ENCODE results near the gene MGAT3. TPM values are rescaled to one million over a fixed set of nuclear protein-coding genes. Genes with fewer than 3 reads are reported as not detected.

The MGAT3 gene
- polyA plus RNA-seq, 1 of the 3 experiments (the other 2 are of a cell fraction): 0.16 TPM

- H2AFZ ChIP-seq (ENCODE audit: low read depth): no peak overlapping the region
- H3F3A ChIP-seq (replicated peaks; ENCODE audit: insufficient read depth): no peaks in the 10 kb centered on the region
- H3K79me2 ChIP-seq (ENCODE audit: insufficient read depth): peaks cover 21% of the 10 kb centered on the region
- CTCF ChIA-PET: interaction anchor here (0.9 to 4.7 kb wide), 4 partner anchors 16 to 131 kb away, joined by 3 to 36 read pairs (median 10); partner anchors contain the start of gene TAB1
- peaks cover 0 to 5% of the 10 kb centered on the region in 2 experiments for H3K36me3 ChIP-seq (replicated peaks in 1 of 2; ENCODE audit: control insufficient read depth in 1 of 2, insufficient read depth in 2 of 2, low read length in 1 of 2)
- no peaks in the 10 kb centered on the region for H3K9me2 ChIP-seq
- peaks cover 17% of the 10 kb centered on the region for H4K20me1 ChIP-seq (ENCODE audit: insufficient read depth)
- H3K4me3 ChIP-seq (ENCODE audit: low read depth in 2 of 2, low read length in 1 of 2): no peak overlapping the region
- POLR2A ChIA-PET: no interaction called here
- H3K4me2 ChIP-seq: peak overlapping the region; percentile 81
- H3K27me3 ChIP-seq (ENCODE audit: insufficient read depth): no peaks in the 10 kb centered on the region
- peak; percentile 45 for DNase-seq
- no peak overlapping the region; a peak in 1 of 4 replicates for H3K27ac ChIP-seq (ENCODE audit: low read depth in 2 of 2, low read length in 1 of 2)
- 35% methylated on average over 6 of the region's 9 CpGs for WGBS (ENCODE audit: low lambda C conversion rate)
- H3K9ac ChIP-seq: no peak overlapping the region
- H3K4me1 ChIP-seq (ENCODE audit: control insufficient read depth in 1 of 2, insufficient read depth in 2 of 2, low read depth in 1 of 2, low read length in 1 of 2): peaks cover 4 to 24% of the 10 kb centered on the region in 2 experiments; a peak in 2 of 4 replicates
- H3K9me3 ChIP-seq: no peaks in the 10 kb centered on the region
- TF ChIP-seq EP300 (IDR thresholded peaks at IDR 0.05; ENCODE audit: borderline replicate concordance in 1 of 2, low read depth in 1 of 2, low read length in 1 of 2) (no peak), NFIC (IDR thresholded peaks at IDR 0.05; ENCODE audit: borderline replicate concordance) (no peak), RXRA (IDR thresholded peaks at IDR 0.05; ENCODE audit: borderline replicate concordance, low read depth) (no peak), USF2 (IDR thresholded peaks at IDR 0.05; ENCODE audit: borderline replicate concordance, low read depth, low read length) (no peak), USF1 (IDR thresholded peaks at IDR 0.05; ENCODE audit: borderline replicate concordance, low read depth) (no peak), JUND (IDR thresholded peaks at IDR 0.05) (no peak), GABPA (IDR thresholded peaks at IDR 0.05; ENCODE audit: low read depth) (no peak), EZH2phosphoT487 (IDR thresholded peaks at IDR 0.05; ENCODE audit: borderline replicate concordance, low read depth) (no peak), RCOR1 (IDR thresholded peaks at IDR 0.05; ENCODE audit: low read length) (no peak), TAF1 (IDR thresholded peaks at IDR 0.05; ENCODE audit: borderline replicate concordance, low read depth, low read length) (no peak), SIN3A (IDR thresholded peaks at IDR 0.05; ENCODE audit: borderline replicate concordance, low read depth, low read length) (no peak), IRF3 (IDR thresholded peaks at IDR 0.05; ENCODE audit: low read depth, low read length) (no peak), SMC3 (IDR thresholded peaks at IDR 0.05; ENCODE audit: low read depth, low read length) (no peak)
Measured at GRCh38 chr22:39530692-39531331, 74.0 kb downstream of the MGAT3 start.

All from SK-N-SH (cell line).